Neural progenitor cell (in vitro differentiated cells): Measurements from ENCODE around the gene CBR4. TPM values are rescaled to one million over a fixed set of nuclear protein-coding genes. Genes with fewer than 3 reads are reported as not detected.

Experiments
- DNase-seq: peaks from one replicate; pipeline ENCODE4 v3.0.0-alpha.2; 2016; ENCODE audit warnings: low spot score
- H2AFZ ChIP-seq: fragments of 200-600 bp; sonication (generic); replicated peaks from 2 replicates; pipeline ENCODE4 v1.6.1; 2016; ENCODE audit warnings: antibody characterized with exemption
- H3F3A ChIP-seq: fragments of 200-600 bp; sonication (generic); 2 replicates; pipeline ENCODE4 v1.6.1; 2016; ENCODE audit warnings: antibody characterized with exemption, low read depth
- H3K27ac ChIP-seq: fragments of 200-600 bp; sonication (generic); 2 replicates; pipeline ENCODE4 v1.5.1; 2016; ENCODE audit warnings: mild to moderate bottlenecking
- H3K27me3 ChIP-seq: fragments of 200-600 bp; sonication (generic); 2 replicates; pipeline ENCODE4 v1.6.1; 2016; ENCODE audit warnings: mild to moderate bottlenecking, moderate library complexity
- H3K36me3 ChIP-seq: fragments of 200-600 bp; sonication (generic); 2 replicates; pipeline ENCODE4 v1.5.1; 2016
- H3K4me1 ChIP-seq: fragments of 200-600 bp; sonication (generic); 2 replicates; pipeline ENCODE4 v1.6.1; 2016; ENCODE audit warnings: mixed run types
- H3K4me2 ChIP-seq: fragments of 200-600 bp; sonication (generic); 2 replicates; pipeline ENCODE4 v1.6.1; 2016
- H3K4me3 ChIP-seq: fragments of 200-600 bp; sonication (generic); 2 replicates; pipeline ENCODE4 v1.5.1; 2016
- H3K79me2 ChIP-seq: fragments of 200-600 bp; sonication (generic); 2 replicates; pipeline ENCODE4 v1.6.1; 2016; ENCODE audit warnings: low read depth
- H3K9ac ChIP-seq: fragments of 200-600 bp; sonication (generic); 2 replicates; pipeline ENCODE4 v1.6.1; 2016
- H3K9me3 ChIP-seq: fragments of 200-600 bp; sonication (generic); 2 replicates; pipeline ENCODE4 v1.5.1; 2016; ENCODE audit warnings: low read depth
- H4K20me1 ChIP-seq: fragments of 200-600 bp; sonication (generic); 2 replicates; pipeline ENCODE4 v1.6.1; 2016; ENCODE audit warnings: low read depth
- H3K27ac Mint-ChIP-seq: 3 replicates; pipeline ENCODE4 v1.8.0; 2021; ENCODE audit warnings: mixed read lengths
- H3K27me3 Mint-ChIP-seq: 2 replicates; pipeline ENCODE4 v1.8.0; 2022; ENCODE audit warnings: low read depth, mild to moderate bottlenecking, inconsistent platforms, moderate library complexity, mixed read lengths; ENCODE audit not compliant: insufficient read depth
- H3K36me3 Mint-ChIP-seq: 3 replicates; pipeline ENCODE4 v1.8.0; 2021; ENCODE audit warnings: mixed read lengths
- H3K4me1 Mint-ChIP-seq: 3 replicates; pipeline ENCODE4 v1.8.0; 2021; ENCODE audit warnings: mixed read lengths
- H3K4me3 Mint-ChIP-seq: 3 replicates; pipeline ENCODE4 v1.8.0; 2021; ENCODE audit warnings: mild to moderate bottlenecking, moderate library complexity, mixed read lengths
- H3K9me3 Mint-ChIP-seq: 3 replicates; pipeline ENCODE4 v1.8.0; 2020; ENCODE audit warnings: mixed read lengths
- CTCF ChIP-seq: fragments of 200-600 bp; sonication (generic); IDR thresholded peaks from 2 replicates; pipeline ENCODE4 v1.5.1; 2017; ENCODE audit warnings: antibody characterized with exemption, mild to moderate bottlenecking
- EZH2 ChIP-seq: fragments of 200-600 bp; sonication (generic); IDR thresholded peaks from 2 replicates; pipeline ENCODE4 v1.6.1; 2017; ENCODE audit warnings: antibody characterized with exemption, mild to moderate bottlenecking, moderate library complexity
- EZH2phosphoT487 ChIP-seq: fragments of 200-600 bp; sonication (generic); IDR thresholded peaks from 2 replicates; pipeline ENCODE4 v1.6.1; 2017; ENCODE audit warnings: antibody characterized with exemption
- total RNA-seq: library from RNA; depleted of rRNA; stranded (reverse); fragments of >200 nt; gene quantifications from 2 replicates; pipeline ENCODE4 v1.2.3, GENCODE V29; 2015; ENCODE audit warnings: low replicate concordance

CBR4 gene
- total RNA-seq, 1 donor from 2014 or later, result 66.4 TPM

DNA sequence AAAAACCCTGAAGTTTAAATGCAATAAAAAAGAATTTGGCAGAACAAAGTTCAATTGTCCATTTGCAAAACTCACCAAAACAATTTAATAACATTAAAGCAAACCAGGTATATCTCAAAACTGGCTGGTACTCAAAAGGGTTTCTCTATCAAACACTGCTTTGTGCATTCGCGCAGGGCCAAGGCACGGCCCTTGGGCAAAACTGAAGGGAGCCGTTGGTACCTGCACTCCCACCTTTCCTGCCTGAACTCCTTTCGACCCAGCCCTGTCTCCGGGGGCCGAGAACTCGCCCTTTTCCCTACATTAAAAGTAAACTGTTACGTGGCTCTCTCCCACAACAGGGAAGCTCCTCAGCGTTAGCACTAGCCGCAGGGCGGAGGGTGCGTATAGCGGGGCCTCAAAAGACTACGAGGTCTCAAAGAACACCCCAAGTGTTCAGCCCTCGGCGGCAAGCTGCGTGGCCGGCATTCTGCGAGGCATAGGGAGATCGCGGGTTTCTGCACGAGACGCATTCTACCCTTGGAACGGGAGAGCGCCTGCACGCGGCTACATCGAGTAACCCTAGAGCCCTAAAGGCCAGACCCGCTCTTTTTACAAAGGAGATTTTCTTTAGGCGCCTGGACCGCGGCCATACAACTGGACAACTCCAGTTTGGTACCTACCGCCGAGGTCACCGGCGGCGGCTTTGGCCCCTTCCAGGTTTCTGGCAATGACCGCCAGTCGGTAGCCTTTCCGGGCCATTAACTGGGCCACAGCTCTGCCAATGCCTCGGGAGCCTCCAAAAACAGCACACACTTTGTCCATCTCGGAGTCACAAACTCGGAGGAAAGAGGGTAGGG lies 550 bp downstream of the CBR4 start:
- H3K79me2 ChIP-seq, result peaks cover 50% of the 10 kb centered on the region
- peak; percentile 82 for DNase-seq
- TF ChIP-seq CTCF (peak; percentile 49), EZH2 (no peak), EZH2phosphoT487 (no peak)
- Mint-ChIP-seq H3K36me3 (peaks cover 5% of the 10 kb centered on the region), H3K27me3 (peaks cover 2% of the 10 kb centered on the region), H3K4me3 (peak overlapping the region; percentile 97), H3K4me1 (peaks cover 30% of the 10 kb centered on the region), H3K9me3 (no peaks in the 10 kb centered on the region), H3K27ac (peak overlapping the region; percentile 97)
- peak overlapping the region; percentile 86 for H3K4me2 ChIP-seq
- H3K4me3 ChIP-seq, result peak overlapping the region; percentile 70
- H3F3A ChIP-seq, result peaks cover 10% of the 10 kb centered on the region
- H3K27me3 ChIP-seq, result no peaks in the 10 kb centered on the region
- H3K4me1 ChIP-seq, result peaks cover 25% of the 10 kb centered on the region
- peaks cover 11% of the 10 kb centered on the region for H3K36me3 ChIP-seq
- H3K27ac ChIP-seq, result peak overlapping the region; percentile 78
- H3K9ac ChIP-seq, result peak overlapping the region; percentile 67
- H4K20me1 ChIP-seq, result peaks cover 19% of the 10 kb centered on the region
- H2AFZ ChIP-seq, result peak overlapping the region; percentile 52
- no peaks in the 10 kb centered on the region for H3K9me3 ChIP-seq

- H3K79me2 ChIP-seq, result peaks cover 63% of the 10 kb centered on the region
- Mint-ChIP-seq H3K27me3 (peaks cover 2% of the 10 kb centered on the region), H3K27ac (no peak overlapping the region)
Observed at GRCh38 chr4:169005453-169006099, 4.5 kb downstream of the CBR4 start.

GRCh38 chr4:169000315-169000714 lies 9.7 kb downstream of the CBR4 start:
- peak overlapping the region; percentile 29 for H3K27ac ChIP-seq
- H3F3A ChIP-seq, result no peaks in the 10 kb centered on the region
- no peaks in the 10 kb centered on the region for H3K9me3 ChIP-seq
- peaks cover 14% of the 10 kb centered on the region for H4K20me1 ChIP-seq
- H3K4me3 ChIP-seq, result no peak overlapping the region
- TF ChIP-seq CTCF, result no peak
- TF ChIP-seq EZH2phosphoT487, result no peak
- no peak for TF ChIP-seq EZH2
- Mint-ChIP-seq H3K9me3 (no peaks in the 10 kb centered on the region), H3K27ac (no peak overlapping the region), H3K36me3 (peaks cover 37% of the 10 kb centered on the region), H3K4me3 (no peak overlapping the region), H3K4me1 (peaks cover 5% of the 10 kb centered on the region), H3K27me3 (no peaks in the 10 kb centered on the region)
- no peak overlapping the region for H3K9ac ChIP-seq
- no peak overlapping the region for H2AFZ ChIP-seq
- peaks cover 3% of the 10 kb centered on the region for H3K4me1 ChIP-seq
- peaks cover 31% of the 10 kb centered on the region for H3K79me2 ChIP-seq
- DNase-seq, result no peak
- no peaks in the 10 kb centered on the region for H3K27me3 ChIP-seq
- peaks cover 41% of the 10 kb centered on the region for H3K36me3 ChIP-seq
- H3K4me2 ChIP-seq, result no peak overlapping the region

More at GRCh38 chr4:169005453-169006099, 4.5 kb downstream of the CBR4 start:
- Mint-ChIP-seq H3K4me1 (peaks cover 25% of the 10 kb centered on the region), H3K36me3 (peaks cover 32% of the 10 kb centered on the region), H3K9me3 (no peaks in the 10 kb centered on the region), H3K4me3 (no peak overlapping the region)
- H3K9ac ChIP-seq, result no peak overlapping the region
- peaks cover 25% of the 10 kb centered on the region for H3K4me1 ChIP-seq
- H4K20me1 ChIP-seq, result peaks cover 19% of the 10 kb centered on the region
- H3K27ac ChIP-seq, result no peak overlapping the region
- TF ChIP-seq EZH2, result no peak
- peak; percentile 49 for TF ChIP-seq CTCF
- H3K9me3 ChIP-seq, result no peaks in the 10 kb centered on the region
- peaks cover 10% of the 10 kb centered on the region for H3F3A ChIP-seq
- H3K27me3 ChIP-seq, result no peaks in the 10 kb centered on the region
- no peak overlapping the region for H3K4me2 ChIP-seq
- no peak overlapping the region for H3K4me3 ChIP-seq
- H2AFZ ChIP-seq, result no peak overlapping the region
- peaks cover 26% of the 10 kb centered on the region for H3K36me3 ChIP-seq
- no peak for DNase-seq
